GM12892 (cell line): ENCODE measurements around the gene SCN2B.

ENCODE experiments used
- POLR2A ChIP-seq: IDR thresholded peaks from 2 replicates; pipeline ENCODE4 v1.6.1; 2011; ENCODE audit warnings: low read depth, low read length, control low read depth
- POLR2AphosphoS5 ChIP-seq: IDR thresholded peaks from 2 replicates; pipeline ENCODE4 v1.6.1; 2011; ENCODE audit warnings: low read depth, low read length, control low read depth

- TF ChIP-seq POLR2AphosphoS5 (no peak), POLR2A (no peak)
Measured at GRCh38 chr11:118156531-118157185, 19.8 kb downstream of the SCN2B start.
